RWPE1 (cell line): ENCODE data around the gene PRKCZ.

Experiments used
- CTCF ChIA-PET: fragments of 350-600 bp; sonication (Branson Sonifier 250); formaldehyde crosslinking; extraction: SDS; loops from one replicate; lab custom pipeline; 2021; lab: Yijun Ruan, JAX
- POLR2A ChIA-PET: fragments of 400-600 bp; formaldehyde crosslinking; extraction: SDS; loops from one replicate; lab custom pipeline; 2020; ENCODE audit warnings: antibody characterized with exemption; ENCODE audit not compliant: low non-redundant PET; lab: Yijun Ruan, JAX
- DNase-seq: peaks from one replicate; pipeline ENCODE4 v3.0.0; 2012; ENCODE audit warnings: low spot score
- H3K27ac ChIP-seq: fragments of 450-650 bp; 2 replicates; pipeline ENCODE4 v1.5.1; 2017
- TF ChIP-seq, protein P1 (sequence below): fragments of 450-650 bp; conservative IDR thresholded peaks from 2 replicates; pipeline ENCODE4 v1.5.1; 2017; ENCODE audit warnings: low read depth, mild to moderate bottlenecking

Gene PRKCZ

DNA sequence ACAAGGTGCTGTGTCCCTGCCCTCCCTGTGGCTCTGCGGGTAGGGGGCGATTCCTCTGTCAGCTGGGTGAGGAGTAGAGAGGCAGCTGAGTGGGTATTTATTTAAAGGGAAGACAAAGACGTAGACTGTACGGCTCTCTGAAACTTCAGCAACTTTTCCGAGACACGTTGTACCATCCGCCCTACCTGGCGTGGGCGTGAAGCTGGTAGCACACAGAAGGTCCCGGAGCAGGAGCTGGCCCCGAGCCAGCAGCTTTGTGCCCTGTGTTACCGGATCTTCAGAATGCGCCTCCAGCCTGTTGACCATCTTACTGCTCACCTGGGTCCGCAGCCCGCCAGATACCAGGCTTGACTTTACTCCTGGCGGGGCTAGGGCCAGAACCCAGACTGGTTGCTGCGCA is 34.9 kb downstream of the PRKCZ start:
- DNase-seq = no peak
- TF ChIP-seq, protein P1, sequence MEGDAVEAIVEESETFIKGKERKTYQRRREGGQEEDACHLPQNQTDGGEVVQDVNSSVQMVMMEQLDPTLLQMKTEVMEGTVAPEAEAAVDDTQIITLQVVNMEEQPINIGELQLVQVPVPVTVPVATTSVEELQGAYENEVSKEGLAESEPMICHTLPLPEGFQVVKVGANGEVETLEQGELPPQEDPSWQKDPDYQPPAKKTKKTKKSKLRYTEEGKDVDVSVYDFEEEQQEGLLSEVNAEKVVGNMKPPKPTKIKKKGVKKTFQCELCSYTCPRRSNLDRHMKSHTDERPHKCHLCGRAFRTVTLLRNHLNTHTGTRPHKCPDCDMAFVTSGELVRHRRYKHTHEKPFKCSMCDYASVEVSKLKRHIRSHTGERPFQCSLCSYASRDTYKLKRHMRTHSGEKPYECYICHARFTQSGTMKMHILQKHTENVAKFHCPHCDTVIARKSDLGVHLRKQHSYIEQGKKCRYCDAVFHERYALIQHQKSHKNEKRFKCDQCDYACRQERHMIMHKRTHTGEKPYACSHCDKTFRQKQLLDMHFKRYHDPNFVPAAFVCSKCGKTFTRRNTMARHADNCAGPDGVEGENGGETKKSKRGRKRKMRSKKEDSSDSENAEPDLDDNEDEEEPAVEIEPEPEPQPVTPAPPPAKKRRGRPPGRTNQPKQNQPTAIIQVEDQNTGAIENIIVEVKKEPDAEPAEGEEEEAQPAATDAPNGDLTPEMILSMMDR = no peak
- no peak overlapping the region for H3K27ac ChIP-seq
- POLR2A ChIA-PET = no interaction called here
- CTCF ChIA-PET = interaction anchor here (1.1 kb wide), 1 partner anchor 89 kb away, joined by 3 read pairs; no protein-coding TSS in a partner anchor

DNA sequence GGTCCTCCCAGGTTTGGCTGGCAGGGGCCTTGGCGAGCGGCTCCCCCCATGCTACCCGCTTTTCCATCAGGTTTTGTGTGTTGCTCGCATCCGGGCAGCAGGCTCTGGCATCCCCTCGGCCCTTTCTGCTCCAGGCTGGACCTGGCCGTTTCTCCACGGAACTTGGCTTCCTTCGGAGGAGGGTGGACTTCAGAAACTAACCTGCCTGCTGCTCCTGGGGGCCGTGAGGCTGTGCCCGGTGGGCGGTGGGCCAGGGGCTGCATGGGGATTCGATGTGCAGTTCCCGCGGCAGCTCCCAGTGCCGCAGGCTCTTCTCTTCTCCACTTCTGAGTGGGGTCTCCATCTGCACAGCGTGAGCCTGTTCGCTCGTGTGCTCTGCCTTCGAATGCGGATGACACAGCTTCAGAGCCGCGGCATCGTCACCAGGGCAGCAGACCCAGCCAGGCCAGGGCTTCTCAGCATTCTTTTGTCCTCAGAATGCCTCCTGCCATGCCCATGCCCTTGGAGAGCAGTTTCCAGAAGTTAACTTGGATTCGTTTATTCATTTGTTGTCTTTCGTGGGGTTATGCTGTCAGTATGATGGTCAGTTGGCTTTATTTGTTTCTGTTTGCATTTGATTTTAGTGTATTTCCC is 36.4 kb downstream of the PRKCZ start:
- H3K27ac ChIP-seq = no peak overlapping the region
- POLR2A ChIA-PET = no interaction called here
- TF ChIP-seq, protein P1 = no peak
- DNase-seq = no peak
- CTCF ChIA-PET = no interaction called here

DNA sequence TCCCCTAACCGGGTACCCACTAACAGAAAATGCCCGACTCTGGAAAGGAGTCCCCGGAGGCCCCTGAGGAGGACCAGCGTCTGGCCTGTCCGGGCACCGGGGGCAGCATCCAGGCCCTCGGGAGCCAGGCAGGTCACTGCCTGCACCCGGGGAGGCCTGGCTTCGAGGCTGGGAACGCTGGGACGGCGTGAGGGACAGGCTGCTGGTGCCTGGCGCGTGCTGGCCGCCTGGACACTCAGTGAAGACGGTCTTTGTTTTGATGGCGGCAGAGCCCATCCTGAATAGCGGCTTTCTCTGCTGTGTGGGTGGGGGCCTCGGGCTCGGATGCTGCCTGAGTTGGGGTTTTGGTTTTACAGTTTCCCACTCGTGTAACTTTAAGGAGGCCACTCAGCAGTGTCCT is 37.6 kb downstream of the PRKCZ start:
- DNase-seq = no peak
- no peak overlapping the region for H3K27ac ChIP-seq
- ChIA-PET POLR2A (no interaction called here), CTCF (no interaction called here)
- TF ChIP-seq, protein P1 = no peak

DNA sequence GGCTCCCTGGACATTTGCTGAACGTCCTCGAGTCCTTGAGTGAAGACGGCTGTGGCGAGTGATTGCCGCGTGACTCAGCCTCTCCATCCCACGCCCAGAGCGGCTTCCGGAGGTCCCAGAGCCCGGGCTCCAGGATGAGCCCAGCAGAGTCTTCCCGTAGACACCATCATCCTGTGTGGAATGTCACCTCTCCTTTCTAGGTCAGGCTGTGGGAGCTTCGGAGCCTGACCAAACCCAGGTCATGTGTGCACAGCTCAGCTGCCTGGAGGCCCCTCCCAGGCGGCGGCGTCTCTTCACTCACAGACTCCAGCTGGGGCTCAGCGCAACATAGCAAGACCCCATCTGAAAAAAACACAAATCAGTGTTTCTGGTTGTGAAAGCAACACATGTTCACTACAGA is 38.2 kb downstream of the PRKCZ start:
- ChIA-PET POLR2A (no interaction called here), CTCF (no interaction called here)
- TF ChIP-seq, protein P1 = no peak
- no peak overlapping the region for H3K27ac ChIP-seq
- no peak for DNase-seq

DNA sequence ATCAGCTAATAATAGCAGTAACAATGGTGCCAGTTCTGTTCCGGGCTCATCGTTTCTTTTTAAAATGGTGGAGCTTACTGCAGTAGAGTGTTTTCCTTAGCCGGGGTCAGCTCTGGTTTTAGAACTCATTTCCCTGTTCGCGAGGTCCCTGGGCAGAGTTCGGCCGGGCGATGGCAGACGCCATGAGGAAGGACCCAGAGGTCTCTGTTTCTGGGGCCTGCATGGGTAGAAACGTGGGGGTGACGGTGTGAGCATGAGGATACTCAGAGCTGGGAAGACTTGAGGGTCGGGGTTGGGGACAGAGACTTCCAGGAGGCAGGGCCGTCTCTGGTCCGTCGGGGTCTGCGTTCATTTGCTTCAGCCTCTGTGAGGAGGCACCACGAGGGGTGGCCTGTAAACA is 38.8 kb downstream of the PRKCZ start:
- no peak overlapping the region for H3K27ac ChIP-seq
- TF ChIP-seq, protein P1 = no peak
- ChIA-PET CTCF (no interaction called here), POLR2A (no interaction called here)
- DNase-seq = no peak

DNA sequence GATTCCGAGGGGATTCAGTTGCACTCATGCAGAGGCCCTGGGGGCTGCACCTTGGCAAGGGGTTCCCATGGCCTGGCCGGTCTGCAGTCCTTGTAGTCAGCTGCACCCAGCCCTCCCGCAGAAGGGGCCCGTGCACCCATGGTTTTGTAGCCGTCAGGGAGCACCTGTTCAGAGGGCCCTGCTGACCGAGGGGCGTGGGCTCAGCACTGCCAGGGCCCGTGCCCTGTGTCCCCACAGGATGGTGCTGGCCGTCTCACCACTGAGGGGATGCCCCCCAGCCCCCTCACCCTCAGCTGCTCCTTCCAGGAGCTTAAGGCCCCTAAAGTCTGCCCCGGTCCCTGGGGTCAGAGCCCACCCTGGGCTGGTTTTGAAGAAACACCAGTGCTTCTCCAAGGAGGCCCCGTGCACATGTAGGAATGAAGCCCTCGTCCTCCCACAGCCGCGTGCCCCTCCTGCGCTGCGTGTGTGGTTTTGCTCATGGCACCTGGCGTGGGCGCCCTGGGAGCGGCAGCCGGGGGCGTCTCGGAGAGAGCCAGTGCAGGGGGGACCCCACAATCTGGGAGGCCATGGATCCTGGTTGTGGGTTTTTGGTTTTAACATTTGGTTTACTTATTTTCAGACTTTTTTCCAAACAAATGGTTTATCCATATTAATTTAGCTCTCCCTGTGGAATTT is 40.1 kb downstream of the PRKCZ start:
- CTCF ChIA-PET = no interaction called here
- TF ChIP-seq, protein P1 = no peak
- no peak overlapping the region for H3K27ac ChIP-seq
- no peak for DNase-seq
- POLR2A ChIA-PET = no interaction called here
